Endodermal cell (in vitro differentiated cells): ENCODE results near the gene ZWILCH. TPM values are rescaled to one million over a fixed set of nuclear protein-coding genes. Genes with fewer than 3 reads are reported as not detected.
"Not testable (repeated sequence)": the region's sequence is repeated elsewhere in the genome, so short reads cannot be mapped to it uniquely, and the experiment has no call there.

Experiments used
- DNase-seq: peaks from one replicate; pipeline ENCODE4 v3.0.0-alpha.2; 2017
- H3K27ac ChIP-seq: 2 replicates; pipeline ENCODE4 v1.5.1; 2013; ENCODE audit warnings: mild to moderate bottlenecking, low read depth, low read length, moderate library complexity
- H3K27me3 ChIP-seq: 2 replicates; pipeline ENCODE4 v1.6.1; 2013; ENCODE audit warnings: mild to moderate bottlenecking, low read length, moderate library complexity; ENCODE audit not compliant: insufficient read depth, control insufficient read depth, poor library complexity, severe bottlenecking
- H3K36me3 ChIP-seq: 2 replicates; pipeline ENCODE4 v1.7.0; 2013; ENCODE audit warnings: mild to moderate bottlenecking, low read length, moderate library complexity; ENCODE audit not compliant: control insufficient read depth, insufficient read depth
- H3K4me1 ChIP-seq: one replicate; pipeline ENCODE4 v1.7.0; 2013; ENCODE audit warnings: low read length; ENCODE audit not compliant: control insufficient read depth, insufficient read depth
- H3K4me3 ChIP-seq: 2 replicates; pipeline ENCODE4 v1.5.1; 2013; ENCODE audit warnings: mild to moderate bottlenecking, low read length, moderate library complexity
- H3K9ac ChIP-seq: 2 replicates; pipeline ENCODE4 v1.6.1; 2013; ENCODE audit warnings: mild to moderate bottlenecking, low read length, moderate library complexity; ENCODE audit not compliant: poor library complexity, severe bottlenecking; ENCODE audit errors: extremely low read depth
- H3K9me3 ChIP-seq: 2 replicates; pipeline ENCODE4 v1.6.1; 2013; ENCODE audit warnings: mild to moderate bottlenecking, low read length, moderate library complexity; ENCODE audit not compliant: control insufficient read depth
- H3K27ac Mint-ChIP-seq: 2 replicates; pipeline ENCODE4 v1.8.0; 2020; ENCODE audit warnings: mixed read lengths
- H3K27me3 Mint-ChIP-seq: 2 replicates; pipeline ENCODE4 v1.8.0; 2021; ENCODE audit warnings: mild to moderate bottlenecking, mixed read lengths; ENCODE audit not compliant: insufficient read depth
- H3K36me3 Mint-ChIP-seq: 2 replicates; pipeline ENCODE4 v1.8.0; 2020; ENCODE audit warnings: low read depth, mixed read lengths
- H3K4me1 Mint-ChIP-seq: 2 replicates; pipeline ENCODE4 v1.8.0; 2020; ENCODE audit warnings: mixed read lengths
- H3K4me3 Mint-ChIP-seq: 2 replicates; pipeline ENCODE4 v1.8.0; 2020; ENCODE audit warnings: mild to moderate bottlenecking, moderate library complexity, mixed read lengths
- H3K9me3 Mint-ChIP-seq: 2 replicates; pipeline ENCODE4 v1.8.0; 2020; ENCODE audit warnings: mild to moderate bottlenecking, mixed read lengths
- WGBS, 2 experiments: methylation state at CpG; one replicate each; pipeline versions ENCODE4 v1.1.5 to v1.1.7; 2013; ENCODE audit warnings: missing lambda C conversion rate in 2 of 2, mixed read lengths in 1 of 2; ENCODE audit not compliant: insufficient coverage in 1 of 2, insufficient read length in 1 of 2; 5-methylcytosine and 5-hydroxymethylcytosine counted together
- total RNA-seq, 2 donors: library from RNA; stranded (reverse); fragmentation: NEBNext Ultra II Directional in 1 of 2; extraction: Animal tissue kit (Norgen Biotek cat#: 25700) in 1 of 2; gene quantifications; 2 replicates in 1 of 2; 3 replicates in 1 of 2; pipeline ENCODE4 v1.2.1, GENCODE V29; 2021
- TF ChIP-seq, protein P1 (sequence below): fragments of 200-600 bp; sonication (generic); conservative IDR thresholded peaks from 2 replicates; pipeline ENCODE4 v1.5.0; 2021; ENCODE audit warnings: antibody characterized with exemption, mild to moderate bottlenecking

ZWILCH gene
- total RNA-seq, 2 donors from 2014 or later = 37.3 to 44.2 TPM

GRCh38 chr15:66502491-66502890 lies 2.6 kb upstream of the ZWILCH start:
- H3K9ac ChIP-seq = peak overlapping the region; percentile 96
- DNase-seq = no peak
- Mint-ChIP-seq H3K36me3 (peaks cover 65% of the 10 kb centered on the region), H3K9me3 (no peaks in the 10 kb centered on the region), H3K27ac (peak overlapping the region; percentile 78), H3K4me1 (peaks cover 29% of the 10 kb centered on the region), H3K27me3 (no peaks in the 10 kb centered on the region), H3K4me3 (peak overlapping the region; percentile 91)
- H3K27me3 ChIP-seq = no peaks in the 10 kb centered on the region
- H3K27ac ChIP-seq = no peak overlapping the region
- WGBS, 2 experiments = 92 to 96% methylated on average over 10 of the region's 10 CpGs
- peaks cover 2% of the 10 kb centered on the region for H3K4me1 ChIP-seq
- peak overlapping the region; percentile 96 for H3K4me3 ChIP-seq
- TF ChIP-seq, protein P1, sequence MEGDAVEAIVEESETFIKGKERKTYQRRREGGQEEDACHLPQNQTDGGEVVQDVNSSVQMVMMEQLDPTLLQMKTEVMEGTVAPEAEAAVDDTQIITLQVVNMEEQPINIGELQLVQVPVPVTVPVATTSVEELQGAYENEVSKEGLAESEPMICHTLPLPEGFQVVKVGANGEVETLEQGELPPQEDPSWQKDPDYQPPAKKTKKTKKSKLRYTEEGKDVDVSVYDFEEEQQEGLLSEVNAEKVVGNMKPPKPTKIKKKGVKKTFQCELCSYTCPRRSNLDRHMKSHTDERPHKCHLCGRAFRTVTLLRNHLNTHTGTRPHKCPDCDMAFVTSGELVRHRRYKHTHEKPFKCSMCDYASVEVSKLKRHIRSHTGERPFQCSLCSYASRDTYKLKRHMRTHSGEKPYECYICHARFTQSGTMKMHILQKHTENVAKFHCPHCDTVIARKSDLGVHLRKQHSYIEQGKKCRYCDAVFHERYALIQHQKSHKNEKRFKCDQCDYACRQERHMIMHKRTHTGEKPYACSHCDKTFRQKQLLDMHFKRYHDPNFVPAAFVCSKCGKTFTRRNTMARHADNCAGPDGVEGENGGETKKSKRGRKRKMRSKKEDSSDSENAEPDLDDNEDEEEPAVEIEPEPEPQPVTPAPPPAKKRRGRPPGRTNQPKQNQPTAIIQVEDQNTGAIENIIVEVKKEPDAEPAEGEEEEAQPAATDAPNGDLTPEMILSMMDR = no peak
- H3K36me3 ChIP-seq = peaks cover 60% of the 10 kb centered on the region
- H3K9me3 ChIP-seq = no peaks in the 10 kb centered on the region

DNA sequence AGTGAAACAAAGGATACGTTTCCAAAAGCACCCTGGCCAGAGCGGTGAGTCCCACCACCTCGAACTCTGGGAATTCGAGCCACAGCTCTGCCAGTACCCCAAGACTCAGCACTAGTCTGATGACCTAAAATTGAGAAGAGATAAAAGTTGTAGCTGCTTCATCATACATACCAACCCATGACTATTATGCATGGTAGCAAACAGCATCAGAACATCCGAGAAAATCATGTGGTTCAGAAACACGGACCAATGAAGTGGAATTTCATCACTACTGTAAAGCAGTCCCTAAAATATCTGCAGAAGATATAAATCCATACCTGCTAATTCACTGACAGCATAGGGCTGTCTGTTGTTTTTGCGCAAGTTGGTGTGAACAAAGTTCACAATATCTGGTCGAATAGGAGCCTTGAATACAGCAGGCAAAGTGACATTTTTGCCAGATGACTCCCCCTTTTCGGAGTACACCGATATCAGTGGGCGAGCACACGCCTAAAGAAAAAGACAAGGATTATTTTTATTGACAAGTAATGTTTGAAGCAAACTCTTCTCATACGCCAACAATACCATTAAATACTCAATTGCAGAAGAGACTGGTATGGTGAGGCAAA lies 2.0 kb upstream of the ZWILCH start:
- peak overlapping the region; percentile 96 for H3K9ac ChIP-seq
- not testable (repeated sequence) for H3K4me1 ChIP-seq, H3K9me3 ChIP-seq, H3K27me3 ChIP-seq, H3K9me3 Mint-ChIP-seq, DNase-seq, H3K27ac ChIP-seq, H3K27me3 Mint-ChIP-seq
- peak overlapping the region; percentile 96 for H3K4me3 ChIP-seq
- Mint-ChIP-seq H3K27ac (peak overlapping the region; percentile 78), H3K4me1 (peaks cover 33% of the 10 kb centered on the region), H3K36me3 (peaks cover 63% of the 10 kb centered on the region), H3K4me3 (peak overlapping the region; percentile 91)
- WGBS, 2 experiments = 59 to 63% methylated on average over 5 to 13 of the region's 13 CpGs
- H3K36me3 ChIP-seq = peaks cover 56% of the 10 kb centered on the region

GRCh38 chr15:66503780-66504562 lies 1.2 kb upstream of the ZWILCH start:
- TF ChIP-seq, protein P1 = no peak
- H3K9me3 ChIP-seq = no peaks in the 10 kb centered on the region
- WGBS, 2 experiments = 0% methylated on average over 6 to 12 of the region's 12 CpGs

More at GRCh38 chr15:66503780-66504562, 1.2 kb upstream of the ZWILCH start:
- Mint-ChIP-seq H3K36me3 (peaks cover 58% of the 10 kb centered on the region), H3K27ac (peak overlapping the region; percentile 98), H3K9me3 (no peaks in the 10 kb centered on the region), H3K4me1 (peaks cover 37% of the 10 kb centered on the region), H3K27me3 (no peaks in the 10 kb centered on the region), H3K4me3 (peak overlapping the region; percentile 91)
- DNase-seq = no peak
- peaks cover 55% of the 10 kb centered on the region for H3K36me3 ChIP-seq
- no peaks in the 10 kb centered on the region for H3K4me1 ChIP-seq
- H3K27me3 ChIP-seq = no peaks in the 10 kb centered on the region
- H3K27ac ChIP-seq = peak overlapping the region; percentile 84
- peak overlapping the region; percentile 96 for H3K4me3 ChIP-seq
- peak overlapping the region; percentile 96 for H3K9ac ChIP-seq
